IPS-20b (cell line): ENCODE results near the gene SLC12A2.

ENCODE experiments used
- H3K27ac ChIP-seq: one replicate; pipeline ENCODE4 v1.5.1; 2013; ENCODE audit warnings: low read length
- H3K27me3 ChIP-seq: 2 replicates; pipeline ENCODE4 v1.6.1; 2013; ENCODE audit warnings: mild to moderate bottlenecking, low read length, inconsistent platforms; ENCODE audit not compliant: insufficient read depth
- H3K36me3 ChIP-seq: 2 replicates; pipeline ENCODE4 v1.6.1; 2013; ENCODE audit warnings: low read depth, mild to moderate bottlenecking, inconsistent platforms, low read length, moderate library complexity; ENCODE audit not compliant: insufficient read depth
- H3K4me1 ChIP-seq: 2 replicates; pipeline ENCODE4 v1.6.1; 2013; ENCODE audit warnings: mild to moderate bottlenecking, control low read depth, inconsistent platforms, low read length, moderate library complexity; ENCODE audit not compliant: insufficient read depth
- H3K4me3 ChIP-seq: 2 replicates; pipeline ENCODE4 v1.5.1; 2013; ENCODE audit warnings: mild to moderate bottlenecking, low read length, inconsistent platforms
- H3K9ac ChIP-seq: 2 replicates; pipeline ENCODE4 v1.6.1; 2013; ENCODE audit warnings: low read depth, mild to moderate bottlenecking, inconsistent platforms, low read length, moderate library complexity
- H3K9me3 ChIP-seq: 2 replicates; pipeline ENCODE4 v1.6.1; 2013; ENCODE audit warnings: mild to moderate bottlenecking, low read depth, low read length, inconsistent platforms; ENCODE audit not compliant: insufficient read depth

SLC12A2 gene

GRCh38 chr5:128234928-128235641 lies 151.5 kb downstream of the SLC12A2 start:
- no peak overlapping the region for H3K27ac ChIP-seq
- no peak overlapping the region for H3K9ac ChIP-seq
- H3K36me3 ChIP-seq, result no peaks in the 10 kb centered on the region
- H3K4me3 ChIP-seq, result no peak overlapping the region
- no peaks in the 10 kb centered on the region for H3K27me3 ChIP-seq
- no peaks in the 10 kb centered on the region for H3K9me3 ChIP-seq
- no peaks in the 10 kb centered on the region for H3K4me1 ChIP-seq

GRCh38 chr5:128236334-128236733 lies 152.8 kb downstream of the SLC12A2 start:
- Histone ChIP-seq H3K36me3 (no peaks in the 10 kb centered on the region), H3K9ac (no peak overlapping the region), H3K9me3 (no peaks in the 10 kb centered on the region), H3K4me3 (no peak overlapping the region), H3K4me1 (no peaks in the 10 kb centered on the region), H3K27ac (no peak overlapping the region), H3K27me3 (no peaks in the 10 kb centered on the region)

- Histone ChIP-seq H3K4me1 (no peaks in the 10 kb centered on the region), H3K36me3 (no peaks in the 10 kb centered on the region), H3K9me3 (no peaks in the 10 kb centered on the region), H3K27ac (no peak overlapping the region), H3K27me3 (no peaks in the 10 kb centered on the region), H3K9ac (no peak overlapping the region), H3K4me3 (no peak overlapping the region)
These were observed 153.4 kb downstream of the SLC12A2 start for GRCh38 chr5:128237000-128237399.

GRCh38 chr5:128237546-128237945 lies 154.0 kb downstream of the SLC12A2 start:
- Histone ChIP-seq H3K36me3 (no peaks in the 10 kb centered on the region), H3K4me1 (no peaks in the 10 kb centered on the region), H3K27ac (no peak overlapping the region), H3K9ac (no peak overlapping the region), H3K9me3 (no peaks in the 10 kb centered on the region), H3K4me3 (no peak overlapping the region), H3K27me3 (no peaks in the 10 kb centered on the region)
